Activated CD4-positive, alpha-beta T cell treated with anti-CD3 and anti-CD28 coated beads, Interleukin-2, Interleukin-4, amounts not matched to agents 100 ng/mL and 50 ng/mL, durations not matched to agents 16 hours and 8 hours (primary cell): Measurements from ENCODE around the gene SLCO2A1.

Experiments
- DNase-seq: peaks from one replicate; pipeline ENCODE4 v3.0.0-alpha.2; 2020; ENCODE audit warnings: low spot score

The SLCO2A1 gene

GRCh38 chr3:134060561-134061385 lies 31.0 kb upstream of the SLCO2A1 start:
- DNase-seq = no peak

- no peak for DNase-seq
Measured at GRCh38 chr3:134059671-134060560, 30.2 kb upstream of the SLCO2A1 start.

- no peak for DNase-seq
Measured at GRCh38 chr3:134059035-134059601, 29.4 kb upstream of the SLCO2A1 start.

- no peak for DNase-seq
Measured at GRCh38 chr3:134057654-134058110, 28.0 kb upstream of the SLCO2A1 start.

- DNase-seq = no peak
Measured at GRCh38 chr3:134057006-134057653, 27.4 kb upstream of the SLCO2A1 start.

GRCh38 chr3:134056464-134056891 lies 26.8 kb upstream of the SLCO2A1 start:
- DNase-seq = no peak

- no peak for DNase-seq
Measured at GRCh38 chr3:134055661-134056060, 25.9 kb upstream of the SLCO2A1 start.

GRCh38 chr3:134054881-134055280 lies 25.2 kb upstream of the SLCO2A1 start:
- DNase-seq = no peak

GRCh38 chr3:134054231-134054630 lies 24.5 kb upstream of the SLCO2A1 start:
- no peak for DNase-seq

GRCh38 chr3:134052370-134052769 lies 22.6 kb upstream of the SLCO2A1 start:
- no peak for DNase-seq

- no peak for DNase-seq
Measured at GRCh38 chr3:134049676-134050075, 20.0 kb upstream of the SLCO2A1 start.

GRCh38 chr3:134048278-134048996 lies 18.7 kb upstream of the SLCO2A1 start:
- DNase-seq = no peak

GRCh38 chr3:134044459-134044858 lies 14.7 kb upstream of the SLCO2A1 start:
- no peak for DNase-seq

- DNase-seq = no peak
Measured at GRCh38 chr3:134040066-134040465, 10.3 kb upstream of the SLCO2A1 start.

GRCh38 chr3:134039161-134039862 lies 9.6 kb upstream of the SLCO2A1 start:
- DNase-seq = no peak

GRCh38 chr3:134038716-134039115 lies 9.0 kb upstream of the SLCO2A1 start:
- no peak for DNase-seq

- no peak for DNase-seq
Measured at GRCh38 chr3:134038071-134038491, 8.4 kb upstream of the SLCO2A1 start.

GRCh38 chr3:134037168-134037567 lies 7.4 kb upstream of the SLCO2A1 start:
- no peak for DNase-seq

- no peak for DNase-seq
Measured at GRCh38 chr3:134036291-134036690, 6.6 kb upstream of the SLCO2A1 start.

- no peak for DNase-seq
Measured at GRCh38 chr3:134035836-134036235, 6.1 kb upstream of the SLCO2A1 start.
